ENCODE measurements around the gene PLVAP.
"Not testable (repeated sequence)": the region's sequence is repeated elsewhere in the genome, so short reads cannot be mapped to it uniquely, and the experiment has no call there.

PLVAP gene

GRCh38 chr19:17378271-17378670, 1.1 kb upstream of the PLVAP start:
- no peak overlapping the region for H3K4me3 ChIP-seq (ENCODE audit: low read length)

DNA sequence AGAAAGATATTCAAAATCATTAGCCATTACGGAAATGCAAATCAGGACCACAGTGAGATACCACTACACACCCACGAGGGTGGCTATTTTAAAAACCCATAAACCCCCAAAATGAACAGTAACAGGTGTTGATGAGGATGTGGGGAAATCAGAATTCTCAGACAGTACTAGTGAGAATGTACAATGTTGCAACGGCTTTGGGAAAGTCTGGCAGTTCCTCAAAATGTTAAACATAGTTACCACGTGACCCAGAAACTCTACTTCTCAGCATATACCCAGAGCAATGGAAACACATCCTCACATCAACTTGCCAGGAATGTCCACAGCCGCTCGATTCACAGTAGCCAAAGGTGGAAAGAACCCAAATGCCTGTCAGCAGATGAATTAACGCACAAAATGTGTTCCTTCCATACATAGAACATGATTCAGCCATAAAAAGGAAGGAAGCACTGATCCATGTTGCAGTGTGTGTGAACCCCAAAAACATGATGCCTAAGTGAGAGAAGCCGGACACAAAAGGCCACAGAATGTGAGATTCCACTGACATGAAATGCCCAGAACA, 7.0 kb downstream of the PLVAP start:
- peaks cover 4% of the 10 kb centered on the region for H3K4me1 ChIP-seq (ENCODE audit: control insufficient read depth, insufficient read depth, low read length)
- no peaks in the 10 kb centered on the region for H3K36me3 ChIP-seq (ENCODE audit: insufficient read depth, low read length)
- H3K9me3 ChIP-seq (replicated peaks; ENCODE audit: low read length): no peaks in the 10 kb centered on the region
- no peak overlapping the region for H3K9ac ChIP-seq (ENCODE audit: low read depth, low read length)
- H3K27me3 ChIP-seq (ENCODE audit: control insufficient read depth, insufficient read depth, low read length): peaks cover 6% of the 10 kb centered on the region
- H3K4me2 ChIP-seq (ENCODE audit: low read length): no peak overlapping the region
- H3K4me3 ChIP-seq (ENCODE audit: low read length): no peak overlapping the region

More at GRCh38 chr19:17378271-17378670, 1.1 kb upstream of the PLVAP start:
- Histone ChIP-seq H3K36me3 (ENCODE audit: insufficient read depth, low read length) (no peaks in the 10 kb centered on the region), H3K9ac (ENCODE audit: low read depth, low read length) (no peak overlapping the region), H3K9me3 (replicated peaks; ENCODE audit: low read length) (no peaks in the 10 kb centered on the region), H3K4me2 (ENCODE audit: low read length) (no peak overlapping the region), H3K4me1 (ENCODE audit: control insufficient read depth, insufficient read depth, low read length) (peaks cover 8% of the 10 kb centered on the region), H3K27me3 (ENCODE audit: control insufficient read depth, insufficient read depth, low read length) (peaks cover 14% of the 10 kb centered on the region)

DNA sequence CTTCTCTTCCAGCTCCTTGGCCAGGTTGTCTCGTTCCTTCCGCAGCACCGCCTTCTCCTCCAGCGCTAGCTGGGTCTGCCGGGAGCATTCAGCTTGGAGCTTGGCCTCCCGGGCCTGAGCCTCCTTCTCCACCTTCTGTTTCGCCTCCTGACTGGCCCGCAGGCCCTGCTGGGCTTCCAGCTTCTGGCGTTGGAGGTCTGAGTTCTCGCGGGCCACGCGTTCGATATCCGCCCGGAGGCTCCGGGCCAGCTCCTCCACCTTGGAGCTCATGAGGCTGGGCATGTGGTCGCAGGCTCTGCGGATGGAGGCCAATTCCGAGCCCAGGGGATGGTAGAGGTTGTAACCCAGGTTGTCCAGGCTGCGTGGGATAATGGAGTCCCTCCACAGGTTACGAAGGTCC, 11.8 kb downstream of the PLVAP start:
- Histone ChIP-seq H3K4me2 (ENCODE audit: low read length) (no peak overlapping the region), H3K4me1 (ENCODE audit: control insufficient read depth, insufficient read depth, low read length) (peaks cover 3% of the 10 kb centered on the region), H3K4me3 (ENCODE audit: low read length) (no peak overlapping the region), H3K36me3 (ENCODE audit: insufficient read depth, low read length) (no peaks in the 10 kb centered on the region), H3K9me3 (replicated peaks; ENCODE audit: low read length) (no peaks in the 10 kb centered on the region), H3K27me3 (ENCODE audit: control insufficient read depth, insufficient read depth, low read length) (peaks cover 8% of the 10 kb centered on the region), H3K9ac (ENCODE audit: low read depth, low read length) (no peak overlapping the region)

GRCh38 chr19:17363852-17364605, 13.1 kb downstream of the PLVAP start:
- H3K4me2 ChIP-seq (ENCODE audit: low read length); H3K36me3 ChIP-seq (ENCODE audit: insufficient read depth, low read length); H3K9ac ChIP-seq (ENCODE audit: low read depth, low read length); H3K9me3 ChIP-seq (replicated peaks; ENCODE audit: low read length); H3K4me3 ChIP-seq (ENCODE audit: low read length); H3K4me1 ChIP-seq (ENCODE audit: control insufficient read depth, insufficient read depth, low read length); H3K27me3 ChIP-seq (ENCODE audit: control insufficient read depth, insufficient read depth, low read length): not testable (repeated sequence)

- Histone ChIP-seq H3K9me3 (replicated peaks; ENCODE audit: low read length) (no peaks in the 10 kb centered on the region), H3K27me3 (ENCODE audit: control insufficient read depth, insufficient read depth, low read length) (peaks cover 8% of the 10 kb centered on the region), H3K4me3 (ENCODE audit: low read length) (no peak overlapping the region), H3K4me1 (ENCODE audit: control insufficient read depth, insufficient read depth, low read length) (peaks cover 7% of the 10 kb centered on the region), H3K4me2 (ENCODE audit: low read length) (no peak overlapping the region), H3K9ac (ENCODE audit: low read depth, low read length) (no peak overlapping the region), H3K36me3 (ENCODE audit: insufficient read depth, low read length) (no peaks in the 10 kb centered on the region)
Measured at GRCh38 chr19:17359905-17360800, 17.0 kb downstream of the PLVAP start.

GRCh38 chr19:17358395-17358794, 18.7 kb downstream of the PLVAP start:
- H3K9me3 ChIP-seq (replicated peaks; ENCODE audit: low read length): no peaks in the 10 kb centered on the region
- H3K4me2 ChIP-seq (ENCODE audit: low read length): peak overlapping the region; percentile 22
- H3K9ac ChIP-seq (ENCODE audit: low read depth, low read length): no peak overlapping the region
- no peak overlapping the region for H3K4me3 ChIP-seq (ENCODE audit: low read length)
- H3K27me3 ChIP-seq (ENCODE audit: control insufficient read depth, insufficient read depth, low read length): peaks cover 12% of the 10 kb centered on the region
- H3K36me3 ChIP-seq (ENCODE audit: insufficient read depth, low read length): no peaks in the 10 kb centered on the region
- H3K4me1 ChIP-seq (ENCODE audit: control insufficient read depth, insufficient read depth, low read length): peaks cover 7% of the 10 kb centered on the region

DNA sequence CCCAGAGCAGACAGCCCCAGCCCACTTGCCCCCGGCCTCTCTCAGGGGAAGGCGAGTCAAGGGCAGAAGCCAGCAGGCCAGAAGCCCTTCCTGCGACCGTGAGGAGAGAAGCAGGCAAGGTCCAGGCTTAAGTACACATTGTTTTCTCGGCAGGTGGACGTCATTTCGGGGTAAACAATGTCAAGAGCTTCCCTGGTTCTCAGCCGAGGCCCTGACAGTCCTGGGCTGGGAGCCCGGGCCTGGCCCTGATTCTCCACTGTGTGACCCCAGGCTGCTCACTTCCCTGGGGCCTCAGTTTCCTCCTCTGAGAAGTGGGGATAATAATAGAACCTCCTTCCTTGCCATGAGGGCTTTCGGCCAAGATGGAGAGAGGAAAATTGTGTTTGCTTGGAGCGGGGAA, 19.4 kb downstream of the PLVAP start:
- Histone ChIP-seq H3K36me3 (ENCODE audit: insufficient read depth, low read length) (no peaks in the 10 kb centered on the region), H3K4me2 (ENCODE audit: low read length) (no peak overlapping the region), H3K4me3 (ENCODE audit: low read length) (no peak overlapping the region), H3K27me3 (ENCODE audit: control insufficient read depth, insufficient read depth, low read length) (peaks cover 15% of the 10 kb centered on the region), H3K9me3 (replicated peaks; ENCODE audit: low read length) (no peaks in the 10 kb centered on the region), H3K9ac (ENCODE audit: low read depth, low read length) (no peak overlapping the region), H3K4me1 (ENCODE audit: control insufficient read depth, insufficient read depth, low read length) (peaks cover 7% of the 10 kb centered on the region)

GRCh38 chr19:17357078-17357666, 20.0 kb downstream of the PLVAP start:
- Histone ChIP-seq H3K27me3 (ENCODE audit: control insufficient read depth, insufficient read depth, low read length) (peaks cover 9% of the 10 kb centered on the region), H3K36me3 (ENCODE audit: insufficient read depth, low read length) (no peaks in the 10 kb centered on the region), H3K9ac (ENCODE audit: low read depth, low read length) (no peak overlapping the region), H3K4me3 (ENCODE audit: low read length) (no peak overlapping the region), H3K4me1 (ENCODE audit: control insufficient read depth, insufficient read depth, low read length) (peaks cover 7% of the 10 kb centered on the region), H3K4me2 (ENCODE audit: low read length) (no peak overlapping the region), H3K9me3 (replicated peaks; ENCODE audit: low read length) (no peaks in the 10 kb centered on the region)

GRCh38 chr19:17353386-17353785, 23.8 kb downstream of the PLVAP start:
- H3K9ac ChIP-seq (ENCODE audit: low read depth, low read length): no peak overlapping the region
- peaks cover 20% of the 10 kb centered on the region for H3K27me3 ChIP-seq (ENCODE audit: control insufficient read depth, insufficient read depth, low read length)
- H3K4me1 ChIP-seq (ENCODE audit: control insufficient read depth, insufficient read depth, low read length): peaks cover 9% of the 10 kb centered on the region
- H3K36me3 ChIP-seq (ENCODE audit: insufficient read depth, low read length): no peaks in the 10 kb centered on the region
- H3K4me2 ChIP-seq (ENCODE audit: low read length): no peak overlapping the region
- H3K4me3 ChIP-seq (ENCODE audit: low read length): no peak overlapping the region
- no peaks in the 10 kb centered on the region for H3K9me3 ChIP-seq (replicated peaks; ENCODE audit: low read length)

- H3K27me3 ChIP-seq (ENCODE audit: control insufficient read depth, insufficient read depth, low read length): peaks cover 20% of the 10 kb centered on the region
- H3K4me1 ChIP-seq (ENCODE audit: control insufficient read depth, insufficient read depth, low read length): peaks cover 5% of the 10 kb centered on the region
- H3K36me3 ChIP-seq (ENCODE audit: insufficient read depth, low read length): no peaks in the 10 kb centered on the region
- no peaks in the 10 kb centered on the region for H3K9me3 ChIP-seq (replicated peaks; ENCODE audit: low read length)
- H3K9ac ChIP-seq (ENCODE audit: low read depth, low read length): no peak overlapping the region
- H3K4me3 ChIP-seq (ENCODE audit: low read length): no peak overlapping the region
- H3K4me2 ChIP-seq (ENCODE audit: low read length): no peak overlapping the region
Measured at GRCh38 chr19:17352608-17353280, 24.4 kb downstream of the PLVAP start.

All from skeletal muscle satellite cell (primary cell).